PFSK-1 (cell line): ENCODE measurements around the gene MFSD6.

Source experiments
- POLR2AphosphoS5 ChIP-seq: IDR thresholded peaks from 2 replicates; pipeline ENCODE4 v1.6.1; 2012; ENCODE audit warnings: low read depth, mild to moderate bottlenecking, control low read depth, low read length, moderate library complexity
- SIN3A ChIP-seq: IDR thresholded peaks from 2 replicates; pipeline ENCODE4 v1.6.1; 2012; ENCODE audit warnings: mild to moderate bottlenecking, low read length, moderate library complexity, borderline replicate concordance; ENCODE audit not compliant: insufficient read depth
- TAF1 ChIP-seq: IDR thresholded peaks from 2 replicates; pipeline ENCODE4 v1.6.1; 2012; ENCODE audit warnings: low read length, control low read depth, borderline replicate concordance; ENCODE audit not compliant: insufficient read depth
- TF ChIP-seq, protein P1 (sequence below), 2 experiments: IDR thresholded peaks; 2 replicates each; pipeline versions ENCODE4 v1.6.1 to v1.8.0; 2011 to 2012; ENCODE audit warnings: low read depth in 2 of 2, low read length in 2 of 2, control low read depth in 1 of 2, inconsistent platforms in 1 of 2, mild to moderate bottlenecking in 1 of 2, moderate library complexity in 1 of 2; ENCODE audit not compliant: insufficient read depth in 1 of 2

DNA sequence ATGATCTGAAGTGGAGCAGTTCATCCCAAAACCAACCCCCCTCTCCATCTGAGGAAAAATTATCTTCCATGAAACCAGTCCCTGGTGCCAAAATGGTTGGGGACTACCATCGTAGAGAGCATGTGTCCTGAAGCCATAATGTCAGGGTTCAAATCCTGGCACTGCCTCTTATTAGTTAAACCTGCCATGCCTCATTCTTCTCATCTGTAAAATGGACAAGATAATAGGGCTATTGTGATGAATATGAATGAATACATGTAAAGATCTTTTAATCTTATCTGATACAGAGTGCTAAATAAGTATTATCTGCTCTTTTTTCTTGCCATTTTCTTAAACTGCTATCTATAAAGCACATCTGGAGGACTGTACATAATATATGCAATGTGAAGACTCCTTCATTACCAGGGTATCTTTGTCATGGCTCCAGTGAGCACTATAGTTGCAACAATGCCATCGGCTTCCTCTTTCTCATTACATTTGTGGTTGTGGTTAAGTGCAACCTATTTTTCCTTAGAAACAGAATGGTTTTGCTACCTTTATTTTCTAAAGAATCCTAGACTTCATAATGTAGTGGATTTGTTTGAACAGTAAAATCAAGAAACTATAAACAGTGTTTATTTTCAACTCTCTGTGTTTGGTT, 27.0 kb downstream of the MFSD6 start:
- TF ChIP-seq, protein P1, sequence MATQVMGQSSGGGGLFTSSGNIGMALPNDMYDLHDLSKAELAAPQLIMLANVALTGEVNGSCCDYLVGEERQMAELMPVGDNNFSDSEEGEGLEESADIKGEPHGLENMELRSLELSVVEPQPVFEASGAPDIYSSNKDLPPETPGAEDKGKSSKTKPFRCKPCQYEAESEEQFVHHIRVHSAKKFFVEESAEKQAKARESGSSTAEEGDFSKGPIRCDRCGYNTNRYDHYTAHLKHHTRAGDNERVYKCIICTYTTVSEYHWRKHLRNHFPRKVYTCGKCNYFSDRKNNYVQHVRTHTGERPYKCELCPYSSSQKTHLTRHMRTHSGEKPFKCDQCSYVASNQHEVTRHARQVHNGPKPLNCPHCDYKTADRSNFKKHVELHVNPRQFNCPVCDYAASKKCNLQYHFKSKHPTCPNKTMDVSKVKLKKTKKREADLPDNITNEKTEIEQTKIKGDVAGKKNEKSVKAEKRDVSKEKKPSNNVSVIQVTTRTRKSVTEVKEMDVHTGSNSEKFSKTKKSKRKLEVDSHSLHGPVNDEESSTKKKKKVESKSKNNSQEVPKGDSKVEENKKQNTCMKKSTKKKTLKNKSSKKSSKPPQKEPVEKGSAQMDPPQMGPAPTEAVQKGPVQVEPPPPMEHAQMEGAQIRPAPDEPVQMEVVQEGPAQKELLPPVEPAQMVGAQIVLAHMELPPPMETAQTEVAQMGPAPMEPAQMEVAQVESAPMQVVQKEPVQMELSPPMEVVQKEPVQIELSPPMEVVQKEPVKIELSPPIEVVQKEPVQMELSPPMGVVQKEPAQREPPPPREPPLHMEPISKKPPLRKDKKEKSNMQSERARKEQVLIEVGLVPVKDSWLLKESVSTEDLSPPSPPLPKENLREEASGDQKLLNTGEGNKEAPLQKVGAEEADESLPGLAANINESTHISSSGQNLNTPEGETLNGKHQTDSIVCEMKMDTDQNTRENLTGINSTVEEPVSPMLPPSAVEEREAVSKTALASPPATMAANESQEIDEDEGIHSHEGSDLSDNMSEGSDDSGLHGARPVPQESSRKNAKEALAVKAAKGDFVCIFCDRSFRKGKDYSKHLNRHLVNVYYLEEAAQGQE (IDR thresholded peaks at IDR 0.05; ENCODE audit: insufficient read depth in 1 of 2, low read depth in 2 of 2, low read length in 2 of 2): no peak
- TF ChIP-seq POLR2AphosphoS5: no peak
- no peak for TF ChIP-seq SIN3A
- no peak for TF ChIP-seq TAF1
